HG03520 (cell line): Measurements from ENCODE around the gene PINLYP.
A peak's percentile ranks its signal among the peaks of the same experiment; 100 is the strongest.
"Not testable (repeated sequence)": the region's sequence is repeated elsewhere in the genome, so short reads cannot be mapped to it uniquely, and the experiment has no call there.

Experiments
- ATAC-seq: cut with Tn5 transposase; IDR thresholded peaks from one replicate; pipeline ENCODE4 v1.9.1; 2021; ENCODE audit warnings: mild to moderate bottlenecking, moderate library complexity; ENCODE audit not compliant: unreplicated experiment

PINLYP gene

DNA sequence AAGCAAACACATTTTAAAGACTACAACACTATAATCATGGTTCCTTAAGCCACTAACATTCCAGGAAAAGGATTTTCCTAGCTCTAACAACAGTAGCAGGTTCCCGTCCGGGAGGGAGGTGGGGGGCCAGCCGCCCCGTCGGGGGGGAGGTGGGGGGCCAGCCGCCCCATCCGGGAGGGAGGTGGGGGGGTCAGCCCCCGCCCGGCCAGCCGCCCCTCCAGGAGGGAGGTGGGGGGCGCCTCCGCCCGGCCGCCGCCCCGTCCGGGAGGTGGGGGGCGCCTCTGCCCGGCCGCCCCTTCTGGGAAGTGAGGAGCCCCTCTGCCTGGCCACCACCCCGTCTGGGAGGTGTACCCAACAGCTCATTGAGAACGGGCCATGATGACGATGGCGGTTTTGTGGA is 27.7 kb upstream of the PINLYP start:
- not testable (repeated sequence) for ATAC-seq

DNA sequence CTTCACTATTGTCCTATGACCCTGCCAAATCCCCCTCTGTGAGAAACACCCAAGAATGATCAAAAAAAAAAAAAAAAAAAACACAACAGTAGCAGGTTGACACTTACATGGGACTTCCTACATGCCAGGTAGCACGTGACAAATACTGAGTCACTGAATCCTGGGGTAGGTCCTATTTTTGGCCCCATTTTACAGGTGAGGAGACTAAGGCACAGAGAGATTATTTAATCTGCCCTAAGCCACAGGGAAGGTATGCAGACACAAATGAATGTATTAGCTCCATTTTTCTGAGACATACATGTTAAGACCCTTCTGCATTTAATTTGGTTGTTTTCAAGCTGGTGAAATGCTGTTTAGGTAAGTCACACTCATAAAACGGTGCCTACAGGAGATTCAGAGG is 26.9 kb upstream of the PINLYP start:
- ATAC-seq: no peak

GRCh38 chr19:43551399-43552197 is 24.0 kb upstream of the PINLYP start:
- no peak for ATAC-seq

- no peak for ATAC-seq
Observed at GRCh38 chr19:43552198-43552450, 23.5 kb upstream of the PINLYP start.

DNA sequence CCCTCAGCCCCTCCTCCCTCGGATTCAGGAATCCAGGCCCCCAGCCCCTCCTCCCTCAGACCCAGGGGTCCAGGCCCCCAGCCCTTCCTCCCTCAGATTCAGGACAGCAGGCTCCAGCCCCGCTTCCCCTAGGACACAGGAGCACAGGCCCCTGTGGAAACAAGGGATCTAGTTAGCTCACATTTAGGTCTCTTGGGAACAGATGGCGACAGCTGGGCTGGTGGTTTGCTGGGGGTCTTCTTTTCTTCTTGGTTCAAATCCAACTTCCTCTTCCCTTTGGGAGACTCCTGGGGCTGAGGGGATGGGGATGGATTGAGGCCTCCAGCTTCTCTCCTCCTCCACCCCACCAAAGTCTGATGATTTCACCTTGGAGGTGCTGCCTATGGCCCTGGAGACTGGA is 23.0 kb upstream of the PINLYP start:
- no peak for ATAC-seq

- ATAC-seq: no peak
Observed at GRCh38 chr19:43553656-43554055, 21.9 kb upstream of the PINLYP start.

- no peak for ATAC-seq
Observed at GRCh38 chr19:43554317-43554895, 21.2 kb upstream of the PINLYP start.

DNA sequence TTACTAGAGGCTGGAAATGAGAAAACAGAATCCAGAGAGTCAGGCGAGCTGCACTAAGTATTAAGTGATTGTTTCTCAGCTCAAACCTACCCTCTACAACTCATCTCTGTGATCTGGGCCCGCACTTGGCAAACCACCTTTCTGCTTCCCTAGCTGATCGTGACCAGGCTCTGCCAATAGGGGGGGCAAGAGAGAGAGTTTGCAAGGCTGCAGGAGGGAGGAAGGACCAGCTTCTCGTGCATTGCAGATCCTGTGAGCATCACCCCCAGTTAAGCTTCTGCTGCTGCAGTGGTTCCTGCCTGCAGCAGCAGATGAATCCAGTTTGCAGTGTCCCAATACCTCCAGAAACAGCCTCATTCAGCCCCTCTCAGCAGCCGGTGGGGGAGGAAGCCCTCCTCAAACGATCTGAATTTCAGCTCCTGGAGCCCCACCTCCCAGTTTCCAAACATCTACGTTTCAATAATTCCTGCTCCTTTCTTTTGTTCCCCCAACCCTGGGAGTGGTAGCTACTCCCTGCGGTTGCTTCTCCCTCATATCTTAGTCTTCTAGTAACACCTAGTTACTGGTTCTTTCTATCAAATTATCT is 20.3 kb upstream of the PINLYP start:
- no peak for ATAC-seq

DNA sequence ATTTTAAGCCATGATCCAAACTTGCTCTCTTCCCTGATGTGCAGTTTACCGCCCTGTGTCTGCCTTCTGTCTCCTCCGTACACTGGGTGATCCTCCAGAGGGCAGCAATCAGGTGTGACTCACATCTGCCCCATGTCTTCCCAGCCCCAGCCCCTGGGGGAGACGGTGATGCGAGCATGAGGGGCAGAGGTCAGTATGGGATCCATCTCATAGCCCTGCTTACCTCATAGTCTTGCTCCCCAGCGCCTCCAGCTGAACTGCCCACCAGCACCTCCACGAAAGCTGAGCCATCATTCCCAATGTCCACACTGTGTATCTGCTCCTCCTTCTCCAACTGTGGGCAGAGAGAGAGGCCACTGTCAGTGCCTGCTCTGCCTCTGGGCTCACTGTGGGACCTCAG is 14.9 kb upstream of the PINLYP start:
- ATAC-seq: no peak

- no peak for ATAC-seq
Observed at GRCh38 chr19:43561139-43561970, 14.2 kb upstream of the PINLYP start.

- ATAC-seq: no peak
Observed at GRCh38 chr19:43562226-43562697, 13.3 kb upstream of the PINLYP start.

DNA sequence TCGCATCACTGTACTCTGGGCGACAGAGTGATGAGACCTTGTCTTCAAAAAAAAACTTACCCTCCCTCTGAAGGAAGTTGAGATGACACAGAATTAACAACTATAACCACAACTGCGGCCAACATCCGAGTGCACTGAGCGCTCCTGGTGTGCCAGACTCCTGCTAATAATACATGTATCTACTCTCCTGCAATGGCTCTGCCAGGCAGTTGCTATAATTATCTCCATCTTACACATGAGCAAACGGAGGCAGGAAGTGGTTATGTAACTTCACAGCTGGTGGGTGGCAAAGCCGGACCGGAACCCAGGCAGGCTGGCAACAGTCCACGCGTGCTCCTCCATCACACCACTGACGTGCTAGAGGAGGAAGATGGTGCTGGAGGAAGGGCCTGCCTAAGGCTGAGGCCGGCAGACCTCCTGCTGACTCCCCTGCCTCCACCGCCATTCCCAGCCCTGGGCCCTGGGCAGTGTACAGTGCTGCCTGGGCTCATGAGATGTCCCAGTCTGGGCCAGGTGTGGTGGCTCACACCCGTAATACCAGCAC is 12.8 kb upstream of the PINLYP start:
- ATAC-seq: peak; percentile 50

DNA sequence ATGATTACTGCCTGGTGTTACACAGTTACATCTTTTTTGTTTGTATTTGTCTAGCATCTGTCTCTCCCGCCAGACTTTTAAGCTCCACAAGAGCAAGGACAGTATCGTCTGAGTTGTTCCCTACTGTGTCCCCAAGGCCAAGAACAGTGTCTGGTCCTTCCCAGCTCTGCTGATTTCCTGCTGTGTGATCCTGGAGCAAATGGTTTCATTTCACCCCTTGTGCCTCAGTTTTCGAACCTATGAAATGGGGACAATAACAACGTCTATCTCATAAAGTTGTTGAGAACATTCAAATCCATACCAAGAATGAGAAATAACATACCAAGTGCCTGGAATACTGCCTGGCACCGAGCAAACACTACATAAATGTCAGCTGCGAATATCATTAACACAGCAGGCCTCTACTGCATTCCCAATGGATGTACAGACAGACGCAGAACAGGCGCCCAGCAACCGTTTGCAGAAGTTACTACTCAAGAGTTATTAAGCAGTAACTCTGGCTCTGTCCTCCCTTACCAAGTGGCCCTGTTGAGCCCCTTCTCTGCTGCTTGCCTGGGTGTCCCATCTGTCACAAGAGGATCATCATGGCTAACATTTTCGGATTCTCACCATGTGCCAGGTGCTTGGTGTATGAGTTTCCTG is 11.7 kb upstream of the PINLYP start:
- ATAC-seq: no peak

DNA sequence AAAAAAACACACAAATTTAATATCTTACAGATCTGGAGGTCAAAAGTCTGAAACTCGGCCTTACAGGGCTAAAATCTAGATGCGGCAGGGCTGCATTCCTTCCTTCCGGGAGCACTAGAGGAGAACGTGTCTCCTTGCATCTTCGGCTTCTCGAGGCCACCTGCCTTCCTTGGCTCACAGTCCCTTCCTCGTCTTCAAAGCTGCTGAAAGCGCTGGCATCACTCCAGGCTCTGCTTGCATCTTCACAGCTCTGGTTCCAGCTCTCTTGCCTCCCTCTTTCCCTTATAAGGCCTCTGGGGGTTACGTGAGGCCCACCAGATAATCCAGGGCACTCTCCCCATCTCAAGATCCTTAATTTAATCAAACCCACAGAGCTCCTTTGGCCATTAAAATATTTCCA is 10.8 kb upstream of the PINLYP start:
- ATAC-seq: no peak

GRCh38 chr19:43569657-43570056 is 5.9 kb upstream of the PINLYP start:
- no peak for ATAC-seq

DNA sequence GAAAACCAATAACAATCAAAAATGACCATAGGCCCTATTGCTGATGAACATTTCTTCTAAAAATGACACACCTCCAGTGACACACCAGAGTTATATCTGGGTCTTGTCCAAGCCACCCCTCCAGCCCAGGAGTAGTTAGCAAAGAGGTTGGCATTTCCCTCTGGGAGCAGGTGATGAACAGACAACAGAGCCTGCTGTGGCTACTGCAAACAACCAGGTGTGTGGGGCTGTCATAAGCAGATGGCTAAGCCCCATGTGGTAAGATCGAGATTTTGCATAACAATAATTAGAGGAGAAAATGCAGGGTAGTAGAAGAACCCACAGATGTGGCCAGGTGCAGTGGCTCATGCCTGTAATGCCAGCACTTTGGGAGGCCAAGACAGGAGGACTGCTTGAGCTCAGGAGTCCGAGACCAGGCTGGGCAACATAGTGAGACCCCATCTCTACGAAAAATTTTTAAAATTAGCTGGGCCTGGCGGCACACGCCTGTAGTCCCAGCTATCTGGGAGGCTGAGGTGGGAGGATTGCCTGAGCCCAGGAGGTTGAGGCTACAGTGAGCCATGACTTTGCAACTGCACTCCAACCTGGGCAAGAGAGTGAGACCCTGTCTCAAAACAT is 5.3 kb upstream of the PINLYP start:
- ATAC-seq: no peak

- ATAC-seq: no peak
Observed at GRCh38 chr19:43572171-43572588, 3.4 kb upstream of the PINLYP start.

GRCh38 chr19:43574424-43575155 is 1.0 kb upstream of the PINLYP start:
- no peak for ATAC-seq

- no peak for ATAC-seq
Observed at GRCh38 chr19:43575955-43576878, 616 bp downstream of the PINLYP start.
